H9 (cell line): ENCODE data around the gene FAM156A. TPM values are rescaled to one million over a fixed set of nuclear protein-coding genes. Genes with fewer than 3 reads are reported as not detected.

Experiments used
- DNase-seq: peaks from one replicate; pipeline ENCODE4 v3.0.0-alpha.2; 2017
- H2AFZ ChIP-seq: one replicate; pipeline ENCODE4 v1.6.1; 2013; ENCODE audit warnings: mild to moderate bottlenecking, low read length, control low read depth, moderate library complexity
- H2AK5ac ChIP-seq: 2 replicates; pipeline ENCODE4 v1.6.1; 2013; ENCODE audit warnings: low read length, control low read depth, mixed read lengths; ENCODE audit not compliant: insufficient read length
- H2BK120ac ChIP-seq: one replicate; pipeline ENCODE4 v1.6.1; 2013; ENCODE audit warnings: low read depth, mild to moderate bottlenecking, low read length, control low read depth, inconsistent platforms; ENCODE audit not compliant: poor library complexity, severe bottlenecking
- H2BK12ac ChIP-seq: 2 replicates; pipeline ENCODE4 v1.6.1; 2013; ENCODE audit warnings: low read length, control low read depth, mixed read lengths, low read depth; ENCODE audit not compliant: insufficient read length
- H2BK15ac ChIP-seq: 2 replicates; pipeline ENCODE4 v1.6.1; 2013; ENCODE audit warnings: low read depth, low read length, control low read depth
- H2BK20ac ChIP-seq: one replicate; pipeline ENCODE4 v1.6.1; 2013; ENCODE audit warnings: low read depth, mild to moderate bottlenecking, low read length, control low read depth, inconsistent platforms; ENCODE audit not compliant: poor library complexity, severe bottlenecking
- H2BK5ac ChIP-seq: 2 replicates; pipeline ENCODE4 v1.6.1; 2013; ENCODE audit warnings: low read length, control low read depth, mixed read lengths; ENCODE audit not compliant: insufficient read length
- H3K14ac ChIP-seq: 2 replicates; pipeline ENCODE4 v1.6.1; 2013; ENCODE audit warnings: low read length, control low read depth; ENCODE audit not compliant: insufficient read depth
- H3K18ac ChIP-seq: 2 replicates; pipeline ENCODE4 v1.6.1; 2013; ENCODE audit warnings: low read depth, mild to moderate bottlenecking, mixed read lengths, low read length, control low read depth; ENCODE audit not compliant: insufficient read length
- H3K23ac ChIP-seq: 2 replicates; pipeline ENCODE4 v1.6.1; 2013; ENCODE audit warnings: low read length, control low read depth, mixed read lengths, low read depth; ENCODE audit not compliant: insufficient read length
- H3K23me2 ChIP-seq: 2 replicates; pipeline ENCODE4 v1.6.1; 2013; ENCODE audit warnings: low read depth, mild to moderate bottlenecking, mixed read lengths, low read length, control low read depth; ENCODE audit not compliant: insufficient read length, poor library complexity, severe bottlenecking
- H3K27ac ChIP-seq: 2 replicates; pipeline ENCODE4 v1.5.1; 2013; ENCODE audit warnings: low read length, control low read depth, mixed read lengths, low read depth; ENCODE audit not compliant: insufficient read length
- H3K27me3 ChIP-seq: 2 replicates; pipeline ENCODE4 v1.6.1; 2013; ENCODE audit warnings: low read length, control low read depth, inconsistent platforms; ENCODE audit not compliant: insufficient read depth
- H3K4ac ChIP-seq: 2 replicates; pipeline ENCODE4 v1.6.1; 2013; ENCODE audit warnings: low read depth, mild to moderate bottlenecking, control low read depth, inconsistent platforms, low read length, moderate library complexity
- H3K4me1 ChIP-seq: 2 replicates; pipeline ENCODE4 v1.6.1; 2013; ENCODE audit warnings: low read length, control low read depth, inconsistent platforms; ENCODE audit not compliant: insufficient read depth
- H3K4me2 ChIP-seq: 2 replicates; pipeline ENCODE4 v1.6.1; 2013; ENCODE audit warnings: low read length, control low read depth, mixed read lengths; ENCODE audit not compliant: insufficient read length, insufficient read depth
- H3K56ac ChIP-seq: 2 replicates; pipeline ENCODE4 v1.6.1; 2013; ENCODE audit warnings: low read depth, mild to moderate bottlenecking, mixed read lengths, low read length, control low read depth; ENCODE audit not compliant: insufficient read length
- H3K79me1 ChIP-seq: 2 replicates; pipeline ENCODE4 v1.6.1; 2013; ENCODE audit warnings: low read depth, mild to moderate bottlenecking, moderate library complexity, low read length, control low read depth, inconsistent platforms; ENCODE audit not compliant: insufficient read depth, poor library complexity, severe bottlenecking
- H3K79me2 ChIP-seq: 2 replicates; pipeline ENCODE4 v1.6.1; 2013; ENCODE audit warnings: low read length, control low read depth, inconsistent platforms; ENCODE audit not compliant: insufficient read depth
- H3K9ac ChIP-seq: 2 replicates; pipeline ENCODE4 v1.6.1; 2013; ENCODE audit warnings: low read length, control low read depth, mixed read lengths; ENCODE audit not compliant: insufficient read length; ENCODE audit errors: extremely low read depth
- H3K9me3 ChIP-seq: one replicate; pipeline ENCODE4 v1.6.1; 2013; ENCODE audit warnings: low read depth, low read length, inconsistent platforms; ENCODE audit not compliant: control insufficient read depth
- H3T11ph ChIP-seq: one replicate; pipeline ENCODE4 v1.6.1; 2013; ENCODE audit warnings: mild to moderate bottlenecking, low read length, control low read depth, inconsistent platforms
- H4K20me1 ChIP-seq: one replicate; pipeline ENCODE4 v1.6.1; 2013; ENCODE audit not compliant: control insufficient read depth, insufficient read length, insufficient read depth
- H4K5ac ChIP-seq: 2 replicates; pipeline ENCODE4 v1.6.1; 2013; ENCODE audit warnings: low read depth, mild to moderate bottlenecking, mixed read lengths, low read length, control low read depth; ENCODE audit not compliant: insufficient read length
- H4K8ac ChIP-seq: replicated peaks from 2 replicates; pipeline ENCODE4 v1.6.1; 2013; ENCODE audit warnings: low read length, control low read depth, mixed read lengths, low read depth; ENCODE audit not compliant: insufficient read length
- H4K91ac ChIP-seq: 2 replicates; pipeline ENCODE4 v1.6.1; 2013; ENCODE audit warnings: low read depth, mild to moderate bottlenecking, moderate library complexity, mixed read lengths, low read length, control low read depth; ENCODE audit not compliant: insufficient read length
- H3K27ac Mint-ChIP-seq, 3 experiments: 2 replicates in 2 of 3; 3 replicates in 1 of 3; pipeline ENCODE4 v1.8.0; 2020 to 2021; ENCODE audit warnings: mixed read lengths in 3 of 3, mild to moderate bottlenecking in 1 of 3, moderate library complexity in 1 of 3
- H3K27me3 Mint-ChIP-seq: 2 replicates; pipeline ENCODE4 v1.8.0; 2021; ENCODE audit warnings: low read depth, mild to moderate bottlenecking, moderate library complexity, mixed read lengths
- H3K36me3 Mint-ChIP-seq, 3 experiments: 2 replicates in 2 of 3; 3 replicates in 1 of 3; pipeline ENCODE4 v1.8.0; 2020 to 2021; ENCODE audit warnings: low read depth in 3 of 3, mixed read lengths in 3 of 3; ENCODE audit not compliant: insufficient read depth in 1 of 3
- H3K4me1 Mint-ChIP-seq, 2 experiments: 2 replicates each; pipeline ENCODE4 v1.8.0; 2020; ENCODE audit warnings: mixed read lengths in 2 of 2
- H3K4me3 Mint-ChIP-seq, 2 experiments: 2 replicates in 1 of 2; 3 replicates in 1 of 2; pipeline ENCODE4 v1.8.0; 2020 to 2021; ENCODE audit warnings: mild to moderate bottlenecking in 2 of 2, mixed read lengths in 2 of 2, moderate library complexity in 1 of 2
- H3K9me3 Mint-ChIP-seq, 2 experiments: 2 replicates in 1 of 2; 3 replicates in 1 of 2; pipeline ENCODE4 v1.8.0; 2020; ENCODE audit warnings: mild to moderate bottlenecking in 2 of 2, mixed read lengths in 2 of 2, moderate library complexity in 1 of 2
- CTCF ChIP-seq: fragments of 200-600 bp; sonication (generic); conservative IDR thresholded peaks from 3 replicates; pipeline ENCODE4 v1.8.0; 2021; ENCODE audit warnings: antibody characterized with exemption, mild to moderate bottlenecking
- WGBS: extraction: QIAGEN DNeasy Blood & Tissue Kit; methylation state at CpG from one replicate; pipeline ENCODE4 v1.1.7; 2013; ENCODE audit warnings: missing lambda C conversion rate, low lambda C conversion rate, mixed read lengths; ENCODE audit not compliant: insufficient read length; ENCODE audit errors: extremely low coverage; 5-methylcytosine and 5-hydroxymethylcytosine counted together
- total RNA-seq: library from RNA; stranded (reverse); gene quantifications from 2 replicates; pipeline ENCODE4 v1.2.1, GENCODE V29; 2021

FAM156A gene
- total RNA-seq, 1 experiment from 2014 or later = 15.7 TPM

GRCh38 chrX:52933976-52934703 is 24.2 kb downstream of the FAM156A start:
- Histone ChIP-seq H3K4me2 (peak overlapping the region; percentile 71), H3K4me1 (no peaks in the 10 kb centered on the region), H3K4ac (no peak overlapping the region), H3K27me3 (no peaks in the 10 kb centered on the region), H3K18ac (peak overlapping the region; percentile 41), H3K27ac (peak overlapping the region; percentile 45), H3K79me1 (no peaks in the 10 kb centered on the region), H2BK20ac (no peak overlapping the region), H3K56ac (no peak overlapping the region), H3K14ac (0 out of 2 replicates have a peak overlapping the region, but pooled peaks have one; percentile 10), H3K9me3 (peaks cover 6% of the 10 kb centered on the region), H3T11ph (no peak overlapping the region), H2BK15ac (no peak overlapping the region), H3K9ac (peak overlapping the region; percentile 79), H2AK5ac (no peak overlapping the region), H3K23ac (no peak overlapping the region), H2BK12ac (no peak overlapping the region), H3K23me2 (peaks cover 6% of the 10 kb centered on the region), H2BK120ac (no peak overlapping the region), H2BK5ac (no peak overlapping the region), H4K5ac (peak overlapping the region; percentile 15), H4K91ac (no peak overlapping the region), H4K20me1 (no peaks in the 10 kb centered on the region), H4K8ac (no peak overlapping the region), H2AFZ (no peak overlapping the region), H3K79me2 (no peaks in the 10 kb centered on the region)
- no peaks in the 10 kb centered on the region; the same call in 1 of the 2 replicates for H3K27me3 Mint-ChIP-seq
- peak overlapping the region; percentile 83 to 86 for H3K4me3 Mint-ChIP-seq
- peaks cover 40 to 43% of the 10 kb centered on the region in 2 experiments for H3K9me3 Mint-ChIP-seq
- WGBS = no CpG with 5 or more reads among the region's 27 CpGs
- no peak for DNase-seq
- H3K4me1 Mint-ChIP-seq = peaks cover 0 to 4% of the 10 kb centered on the region in 2 experiments; a peak in 1 of 4 replicates
- peaks cover 0 to 2% (median 0%) of the 10 kb centered on the region in 3 experiments; a peak in 2 of 7 replicates for H3K36me3 Mint-ChIP-seq
- TF ChIP-seq CTCF = no peak
- H3K27ac Mint-ChIP-seq = peak overlapping the region; percentile 97 to 100 (median 99)
